Measurements from ENCODE around the gene IL15RA.
"Not testable (repeated sequence)": the region's sequence is repeated elsewhere in the genome, so short reads cannot be mapped to it uniquely, and the experiment has no call there.

Gene IL15RA

GRCh38 chr10:5963071-5963470 is 14.3 kb downstream of the IL15RA start:
- Histone ChIP-seq H3K36me3 (ENCODE audit: control insufficient read depth in 5 of 5, insufficient read depth in 5 of 5, low read length in 5 of 5) (peaks cover 0 to 70% (median 49%) of the 10 kb centered on the region in 5 donors), H3K9me3 (ENCODE audit: control insufficient read depth in 5 of 5, low read length in 5 of 5) (no peaks in the 10 kb centered on the region), H3K27ac (ENCODE audit: low read depth, low read length) (no peak overlapping the region), H3K4me1 (ENCODE audit: control insufficient read depth in 5 of 5, insufficient read depth in 5 of 5, low read length in 5 of 5) (peaks cover 0 to 17% (median 13%) of the 10 kb centered on the region in 5 donors), H3K9ac (ENCODE audit: low read length in 5 of 5) (no peak overlapping the region), H3K4me3 (ENCODE audit: low read depth in 1 of 5, low read length in 5 of 5) (no peak overlapping the region), H3K27me3 (ENCODE audit: control insufficient read depth in 5 of 5, insufficient read depth in 4 of 5, low read length in 5 of 5) (no peaks in the 10 kb centered on the region)

GRCh38 chr10:5962358-5962940 is 14.9 kb downstream of the IL15RA start:
- H3K4me3 ChIP-seq (ENCODE audit: low read depth in 1 of 5, low read length in 5 of 5); H3K9me3 ChIP-seq (ENCODE audit: control insufficient read depth in 5 of 5, low read length in 5 of 5); H3K9ac ChIP-seq (ENCODE audit: low read length in 5 of 5); H3K27me3 ChIP-seq (ENCODE audit: control insufficient read depth in 5 of 5, insufficient read depth in 4 of 5, low read length in 5 of 5); H3K27ac ChIP-seq (ENCODE audit: low read depth, low read length): not testable (repeated sequence)
- Histone ChIP-seq H3K4me1 (ENCODE audit: control insufficient read depth in 5 of 5, insufficient read depth in 5 of 5, low read length in 5 of 5) (peaks cover 0 to 17% (median 13%) of the 10 kb centered on the region in 5 donors), H3K36me3 (ENCODE audit: control insufficient read depth in 5 of 5, insufficient read depth in 5 of 5, low read length in 5 of 5) (peaks cover 0 to 72% (median 49%) of the 10 kb centered on the region in 5 donors)

DNA sequence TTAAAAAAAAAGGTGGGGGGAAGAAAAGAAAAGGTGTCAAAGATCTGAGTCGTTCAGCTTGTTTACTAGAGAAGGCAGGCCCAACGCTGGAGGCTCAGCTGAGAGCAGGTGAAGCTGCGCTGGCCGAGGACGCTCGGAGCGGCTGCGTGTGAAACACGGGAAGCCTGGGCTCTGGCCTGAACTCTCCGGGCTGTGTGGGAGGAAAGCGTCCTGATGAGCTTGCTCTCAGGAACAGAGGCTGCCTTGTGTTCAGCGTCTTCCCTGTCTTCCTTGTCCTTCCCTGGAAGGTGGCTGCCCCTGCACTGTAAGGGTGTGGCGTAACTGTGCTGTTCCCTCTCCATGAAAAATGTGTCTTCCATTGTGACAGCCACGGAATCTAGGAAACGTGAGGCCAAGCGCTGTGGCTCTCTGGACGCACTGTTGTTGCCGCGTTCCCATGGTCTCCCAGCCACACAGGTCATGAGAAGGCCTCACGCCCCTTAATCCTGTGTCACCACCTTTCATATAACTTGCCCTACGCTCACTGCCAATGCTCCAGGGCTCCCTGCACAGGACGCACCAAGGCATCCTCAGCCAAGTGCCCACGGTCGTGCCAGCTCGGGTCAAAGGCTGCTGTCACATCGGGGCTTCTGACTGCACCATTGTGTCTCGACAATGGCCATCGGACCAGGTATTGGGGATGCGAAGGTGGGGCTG is 15.8 kb downstream of the IL15RA start:
- no peak overlapping the region for H3K27ac ChIP-seq (ENCODE audit: low read depth, low read length)
- no peak overlapping the region for H3K9ac ChIP-seq (ENCODE audit: low read length in 5 of 5)
- H3K4me3 ChIP-seq (ENCODE audit: low read depth in 1 of 5, low read length in 5 of 5), result no peak overlapping the region
- peaks cover 0 to 73% (median 49%) of the 10 kb centered on the region in 5 donors for H3K36me3 ChIP-seq (ENCODE audit: control insufficient read depth in 5 of 5, insufficient read depth in 5 of 5, low read length in 5 of 5)
- no peaks in the 10 kb centered on the region for H3K27me3 ChIP-seq (ENCODE audit: control insufficient read depth in 5 of 5, insufficient read depth in 4 of 5, low read length in 5 of 5)
- peaks cover 0 to 19% (median 13%) of the 10 kb centered on the region in 5 donors for H3K4me1 ChIP-seq (ENCODE audit: control insufficient read depth in 5 of 5, insufficient read depth in 5 of 5, low read length in 5 of 5)
- no peaks in the 10 kb centered on the region for H3K9me3 ChIP-seq (ENCODE audit: control insufficient read depth in 5 of 5, low read length in 5 of 5)

DNA sequence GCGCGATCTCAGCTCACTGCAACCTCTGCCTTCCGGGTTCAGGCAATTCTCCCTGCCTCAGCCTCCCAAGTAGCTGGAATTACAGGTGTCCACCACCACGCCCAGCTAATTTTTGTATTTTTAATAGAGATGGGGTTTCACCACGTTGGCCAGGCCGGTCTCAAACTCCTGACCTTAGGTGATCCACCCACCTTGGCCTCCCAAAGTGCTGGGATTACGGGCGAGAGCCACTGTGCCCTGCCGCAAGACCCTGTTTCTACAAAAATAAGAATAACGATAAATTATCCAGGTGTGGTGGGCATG is 16.4 kb downstream of the IL15RA start:
- H3K9ac ChIP-seq (ENCODE audit: low read length in 5 of 5); H3K9me3 ChIP-seq (ENCODE audit: control insufficient read depth in 5 of 5, low read length in 5 of 5); H3K27ac ChIP-seq (ENCODE audit: low read depth, low read length); H3K27me3 ChIP-seq (ENCODE audit: control insufficient read depth in 5 of 5, insufficient read depth in 4 of 5, low read length in 5 of 5); H3K4me3 ChIP-seq (ENCODE audit: low read depth in 1 of 5, low read length in 5 of 5): not testable (repeated sequence)
- Histone ChIP-seq H3K4me1 (ENCODE audit: control insufficient read depth in 5 of 5, insufficient read depth in 5 of 5, low read length in 5 of 5) (peaks cover 0 to 15% (median 10%) of the 10 kb centered on the region in 5 donors), H3K36me3 (ENCODE audit: control insufficient read depth in 5 of 5, insufficient read depth in 5 of 5, low read length in 5 of 5) (peaks cover 0 to 75% (median 46%) of the 10 kb centered on the region in 5 donors)

DNA sequence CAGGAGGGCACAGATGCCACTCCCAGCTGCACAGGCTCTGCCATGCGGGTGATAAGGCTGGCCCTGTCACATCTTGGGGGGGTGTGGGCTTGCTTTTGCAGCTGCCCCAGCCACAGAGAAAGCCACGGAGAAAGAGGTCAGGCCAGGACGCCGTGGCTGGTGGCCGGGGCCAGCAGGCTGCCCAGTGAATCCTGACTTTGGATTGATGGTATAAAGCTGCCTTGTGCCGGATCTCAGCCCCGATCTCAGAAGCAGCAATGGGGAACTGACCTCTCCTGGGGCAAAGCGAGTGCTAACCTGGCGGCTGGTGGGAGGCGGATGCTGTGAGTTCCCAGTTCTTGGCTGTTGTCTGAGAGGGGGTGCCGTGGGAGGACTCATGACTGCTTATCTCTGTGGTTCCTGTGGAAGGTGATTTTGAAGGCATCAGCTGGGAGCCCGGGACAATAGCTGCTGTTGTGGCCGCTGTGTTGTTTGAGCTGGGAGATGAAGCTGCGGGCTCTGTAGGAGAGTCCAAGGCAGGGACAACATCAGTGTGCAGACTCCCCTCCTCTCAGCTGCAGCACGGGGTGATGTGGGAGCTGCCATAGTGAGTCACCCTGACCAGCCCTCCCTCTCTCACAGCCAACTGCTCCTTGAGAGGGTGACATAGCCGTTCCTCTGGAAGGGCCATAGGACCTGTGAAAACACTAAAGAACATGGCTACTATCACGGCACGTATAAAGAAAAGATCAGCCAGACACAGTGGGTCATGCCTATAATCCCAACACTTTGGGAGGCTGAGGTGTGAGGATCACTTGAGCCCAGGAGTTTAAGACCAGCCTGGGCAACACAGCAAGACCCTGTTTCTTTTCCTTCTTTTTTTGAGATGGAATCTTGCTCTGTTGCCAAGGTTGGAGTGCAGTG is 17.0 kb downstream of the IL15RA start:
- H3K9ac ChIP-seq (ENCODE audit: low read length in 5 of 5), result no peak overlapping the region
- H3K4me1 ChIP-seq (ENCODE audit: control insufficient read depth in 5 of 5, insufficient read depth in 5 of 5, low read length in 5 of 5), result peaks cover 0 to 12% (median 6%) of the 10 kb centered on the region in 5 donors
- no peak overlapping the region for H3K4me3 ChIP-seq (ENCODE audit: low read depth in 1 of 5, low read length in 5 of 5)
- H3K36me3 ChIP-seq (ENCODE audit: control insufficient read depth in 5 of 5, insufficient read depth in 5 of 5, low read length in 5 of 5), result peaks cover 0 to 74% (median 42%) of the 10 kb centered on the region in 5 donors
- no peaks in the 10 kb centered on the region for H3K27me3 ChIP-seq (ENCODE audit: control insufficient read depth in 5 of 5, insufficient read depth in 4 of 5, low read length in 5 of 5)
- no peak overlapping the region for H3K27ac ChIP-seq (ENCODE audit: low read depth, low read length)
- no peaks in the 10 kb centered on the region for H3K9me3 ChIP-seq (ENCODE audit: control insufficient read depth in 5 of 5, low read length in 5 of 5)

DNA sequence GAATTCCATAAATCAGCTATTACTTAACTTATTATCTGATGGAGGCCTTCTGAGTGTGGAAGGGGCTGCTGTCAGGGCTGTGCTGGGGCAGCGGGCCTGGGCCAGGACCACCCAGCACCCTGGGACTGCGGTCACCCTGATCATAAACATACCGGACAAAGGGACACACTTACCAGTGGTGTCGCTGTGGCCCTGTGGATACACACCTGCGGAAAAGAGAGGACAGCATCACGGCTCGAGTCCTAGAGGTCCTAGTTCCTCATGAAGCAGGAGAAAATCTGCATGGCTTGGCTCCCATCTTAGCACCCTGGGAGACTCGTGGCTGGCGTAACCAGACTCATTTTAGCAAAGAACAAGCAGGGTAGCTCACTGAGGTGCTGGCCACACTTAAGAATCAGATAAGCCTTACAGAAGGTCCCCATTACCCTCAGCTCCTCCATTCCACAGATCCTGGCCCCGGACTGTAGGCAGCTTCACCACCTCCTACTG is 17.7 kb downstream of the IL15RA start:
- peaks cover 0 to 67% (median 36%) of the 10 kb centered on the region in 5 donors for H3K36me3 ChIP-seq (ENCODE audit: control insufficient read depth in 5 of 5, insufficient read depth in 5 of 5, low read length in 5 of 5)
- H3K4me1 ChIP-seq (ENCODE audit: control insufficient read depth in 5 of 5, insufficient read depth in 5 of 5, low read length in 5 of 5), result peaks cover 0 to 5% (median 0%) of the 10 kb centered on the region in 5 donors
- H3K27ac ChIP-seq (ENCODE audit: low read depth, low read length), result no peak overlapping the region
- H3K9ac ChIP-seq (ENCODE audit: low read length in 5 of 5), result no peak overlapping the region
- H3K27me3 ChIP-seq (ENCODE audit: control insufficient read depth in 5 of 5, insufficient read depth in 4 of 5, low read length in 5 of 5), result no peaks in the 10 kb centered on the region
- no peak overlapping the region for H3K4me3 ChIP-seq (ENCODE audit: low read depth in 1 of 5, low read length in 5 of 5)
- H3K9me3 ChIP-seq (ENCODE audit: control insufficient read depth in 5 of 5, low read length in 5 of 5), result no peaks in the 10 kb centered on the region

DNA sequence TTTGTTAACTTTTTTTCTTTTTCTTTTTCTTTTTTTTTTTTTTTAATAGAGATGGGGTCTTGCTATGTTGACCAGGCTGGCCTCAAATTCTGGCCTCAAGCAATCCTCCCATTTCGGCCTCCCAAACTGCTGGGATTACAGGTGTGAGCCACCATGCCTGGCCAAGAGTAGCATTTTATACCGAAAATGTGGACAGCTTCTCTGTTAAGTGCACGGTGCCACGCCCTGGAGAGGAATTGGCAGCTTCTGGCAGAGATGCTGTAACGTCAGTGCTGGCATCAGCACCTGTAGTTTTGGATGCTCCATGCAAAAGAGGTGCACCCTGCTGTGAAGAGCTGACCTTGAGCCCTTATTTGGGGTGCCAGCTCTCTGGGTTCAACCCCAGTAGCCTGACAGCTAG is 18.2 kb downstream of the IL15RA start:
- Histone ChIP-seq H3K27me3 (ENCODE audit: control insufficient read depth in 5 of 5, insufficient read depth in 4 of 5, low read length in 5 of 5) (no peaks in the 10 kb centered on the region), H3K4me1 (ENCODE audit: control insufficient read depth in 5 of 5, insufficient read depth in 5 of 5, low read length in 5 of 5) (peaks cover 0 to 5% (median 0%) of the 10 kb centered on the region in 5 donors), H3K9me3 (ENCODE audit: control insufficient read depth in 5 of 5, low read length in 5 of 5) (no peaks in the 10 kb centered on the region), H3K27ac (ENCODE audit: low read depth, low read length) (no peak overlapping the region), H3K4me3 (ENCODE audit: low read depth in 1 of 5, low read length in 5 of 5) (no peak overlapping the region), H3K36me3 (ENCODE audit: control insufficient read depth in 5 of 5, insufficient read depth in 5 of 5, low read length in 5 of 5) (peaks cover 0 to 66% (median 35%) of the 10 kb centered on the region in 5 donors), H3K9ac (ENCODE audit: low read length in 5 of 5) (no peak overlapping the region)

- Histone ChIP-seq H3K36me3 (ENCODE audit: control insufficient read depth in 5 of 5, insufficient read depth in 5 of 5, low read length in 5 of 5) (peaks cover 0 to 67% (median 36%) of the 10 kb centered on the region in 5 donors), H3K4me3 (ENCODE audit: low read depth in 1 of 5, low read length in 5 of 5) (no peak overlapping the region), H3K9me3 (ENCODE audit: control insufficient read depth in 5 of 5, low read length in 5 of 5) (no peaks in the 10 kb centered on the region), H3K9ac (ENCODE audit: low read length in 5 of 5) (no peak overlapping the region), H3K27me3 (ENCODE audit: control insufficient read depth in 5 of 5, insufficient read depth in 4 of 5, low read length in 5 of 5) (no peaks in the 10 kb centered on the region), H3K4me1 (ENCODE audit: control insufficient read depth in 5 of 5, insufficient read depth in 5 of 5, low read length in 5 of 5) (peaks cover 0 to 5% (median 0%) of the 10 kb centered on the region in 5 donors), H3K27ac (ENCODE audit: low read depth, low read length) (no peak overlapping the region)
Measured at GRCh38 chr10:5958675-5959074, 18.7 kb downstream of the IL15RA start.

- Histone ChIP-seq H3K4me1 (ENCODE audit: control insufficient read depth in 5 of 5, insufficient read depth in 5 of 5, low read length in 5 of 5) (peaks cover 0 to 5% (median 0%) of the 10 kb centered on the region in 5 donors), H3K27me3 (ENCODE audit: control insufficient read depth in 5 of 5, insufficient read depth in 4 of 5, low read length in 5 of 5) (no peaks in the 10 kb centered on the region), H3K36me3 (ENCODE audit: control insufficient read depth in 5 of 5, insufficient read depth in 5 of 5, low read length in 5 of 5) (peaks cover 0 to 67% (median 38%) of the 10 kb centered on the region in 5 donors), H3K9ac (ENCODE audit: low read length in 5 of 5) (no peak overlapping the region), H3K27ac (ENCODE audit: low read depth, low read length) (no peak overlapping the region), H3K9me3 (ENCODE audit: control insufficient read depth in 5 of 5, low read length in 5 of 5) (no peaks in the 10 kb centered on the region), H3K4me3 (ENCODE audit: low read depth in 1 of 5, low read length in 5 of 5) (no peak overlapping the region)
Measured at GRCh38 chr10:5958077-5958476, 19.3 kb downstream of the IL15RA start.

Measured in subcutaneous abdominal adipose tissue (tissue), 5 donors.